Neuronal stem cell (in vitro differentiated cells): ENCODE measurements around the gene GLI3.

Experiments
- DNase-seq: peaks from one replicate; pipeline ENCODE4 v3.0.0-alpha.2; 2013; ENCODE audit warnings: low spot score
- H2AFZ ChIP-seq: one replicate; pipeline ENCODE4 v1.6.1; 2013; ENCODE audit warnings: mild to moderate bottlenecking, low read length, inconsistent platforms
- H2AK5ac ChIP-seq: 2 replicates; pipeline ENCODE4 v1.6.1; 2013; ENCODE audit warnings: low read depth, mild to moderate bottlenecking, inconsistent platforms, low read length, moderate library complexity, mixed read lengths
- H2BK120ac ChIP-seq: 2 replicates; pipeline ENCODE4 v1.6.1; 2013; ENCODE audit warnings: low read depth, mild to moderate bottlenecking, inconsistent platforms, low read length, moderate library complexity, mixed read lengths
- H2BK12ac ChIP-seq: one replicate; pipeline ENCODE4 v1.6.1; 2013; ENCODE audit warnings: low read length, inconsistent platforms
- H2BK15ac ChIP-seq: 2 replicates; pipeline ENCODE4 v1.6.1; 2013; ENCODE audit warnings: mild to moderate bottlenecking, low read length, inconsistent platforms, mixed read lengths
- H2BK5ac ChIP-seq: one replicate; pipeline ENCODE4 v1.6.1; 2013; ENCODE audit warnings: inconsistent platforms, mild to moderate bottlenecking, low read length, moderate library complexity
- H3K14ac ChIP-seq: one replicate; pipeline ENCODE4 v1.6.1; 2013; ENCODE audit warnings: low read length, inconsistent platforms
- H3K18ac ChIP-seq: 2 replicates; pipeline ENCODE4 v1.6.1; 2013; ENCODE audit warnings: low read length, inconsistent platforms
- H3K23ac ChIP-seq: 2 replicates; pipeline ENCODE4 v1.6.1; 2013; ENCODE audit warnings: low read depth, mild to moderate bottlenecking, mixed read lengths, low read length, inconsistent platforms; ENCODE audit not compliant: poor library complexity
- H3K27ac ChIP-seq: replicated peaks from 3 replicates; pipeline ENCODE4 v1.5.1; 2013; ENCODE audit warnings: low read length, inconsistent platforms
- H3K27me3 ChIP-seq, 3 experiments: 2 replicates each; pipeline ENCODE4 v1.6.1; 2013; ENCODE audit warnings: low read length in 3 of 3, mild to moderate bottlenecking in 2 of 3, inconsistent platforms in 1 of 3, low read depth in 1 of 3, mixed read lengths in 1 of 3, moderate library complexity in 1 of 3; ENCODE audit not compliant: control insufficient read depth in 3 of 3, insufficient read depth in 3 of 3
- H3K36me3 ChIP-seq, 2 donors: replicated peaks in 1 of 2; 2 replicates each; pipeline ENCODE4 v1.6.1; 2013; ENCODE audit warnings: low read length in 2 of 2; ENCODE audit not compliant: control insufficient read depth in 2 of 2, insufficient read depth in 2 of 2
- H3K4ac ChIP-seq: 2 replicates; pipeline ENCODE4 v1.6.1; 2013; ENCODE audit warnings: inconsistent platforms, mild to moderate bottlenecking, low read length, moderate library complexity
- H3K4me1 ChIP-seq, 2 donors: 1 replicate in 1 of 2; 2 replicates in 1 of 2; pipeline ENCODE4 v1.6.1; 2013; ENCODE audit warnings: low read length in 2 of 2, low read depth in 1 of 2; ENCODE audit not compliant: control insufficient read depth in 2 of 2, insufficient read depth in 1 of 2
- H3K4me2 ChIP-seq: one replicate; pipeline ENCODE4 v1.6.1; 2013; ENCODE audit warnings: mild to moderate bottlenecking, low read length, inconsistent platforms; ENCODE audit not compliant: insufficient read depth, poor library complexity, severe bottlenecking
- H3K4me3 ChIP-seq, 2 donors: 2 replicates each; pipeline ENCODE4 v1.5.1; 2013; ENCODE audit warnings: low read length in 2 of 2, mild to moderate bottlenecking in 2 of 2, inconsistent platforms in 1 of 2, moderate library complexity in 1 of 2
- H3K79me1 ChIP-seq: one replicate; pipeline ENCODE4 v1.6.1; 2013; ENCODE audit warnings: low read depth, mild to moderate bottlenecking, inconsistent platforms, low read length, moderate library complexity
- H3K9ac ChIP-seq: one replicate; pipeline ENCODE4 v1.6.1; 2013; ENCODE audit warnings: mild to moderate bottlenecking, low read depth, low read length, inconsistent platforms; ENCODE audit not compliant: poor library complexity
- H3K9me3 ChIP-seq, 2 donors: replicated peaks in 1 of 2; 2 replicates each; pipeline versions ENCODE3 to v1.6.1; 2013; ENCODE audit warnings: low read length in 2 of 2, mild to moderate bottlenecking in 2 of 2, inconsistent platforms in 1 of 2, low read depth in 1 of 2, mixed read lengths in 1 of 2, moderate library complexity in 1 of 2; ENCODE audit not compliant: control insufficient read depth in 2 of 2, insufficient read depth in 1 of 2
- H4K8ac ChIP-seq: one replicate; pipeline ENCODE4 v1.6.1; 2013; ENCODE audit warnings: low read depth, mild to moderate bottlenecking, inconsistent platforms, low read length, moderate library complexity
- H4K91ac ChIP-seq: one replicate; pipeline ENCODE4 v1.6.1; 2013; ENCODE audit warnings: low read length, low read depth, mild to moderate bottlenecking, inconsistent platforms; ENCODE audit not compliant: poor library complexity
- WGBS, 2 donors: extraction: QIAGEN DNeasy Blood & Tissue Kit; methylation state at CpG; one replicate each; pipeline ENCODE4 v1.1.7; 2013; ENCODE audit warnings: missing lambda C conversion rate in 2 of 2, mixed read lengths in 1 of 2; ENCODE audit not compliant: insufficient read length in 2 of 2, insufficient replicate concordance in 1 of 2; ENCODE audit errors: extremely low coverage in 2 of 2; 5-methylcytosine and 5-hydroxymethylcytosine counted together

Gene GLI3

DNA sequence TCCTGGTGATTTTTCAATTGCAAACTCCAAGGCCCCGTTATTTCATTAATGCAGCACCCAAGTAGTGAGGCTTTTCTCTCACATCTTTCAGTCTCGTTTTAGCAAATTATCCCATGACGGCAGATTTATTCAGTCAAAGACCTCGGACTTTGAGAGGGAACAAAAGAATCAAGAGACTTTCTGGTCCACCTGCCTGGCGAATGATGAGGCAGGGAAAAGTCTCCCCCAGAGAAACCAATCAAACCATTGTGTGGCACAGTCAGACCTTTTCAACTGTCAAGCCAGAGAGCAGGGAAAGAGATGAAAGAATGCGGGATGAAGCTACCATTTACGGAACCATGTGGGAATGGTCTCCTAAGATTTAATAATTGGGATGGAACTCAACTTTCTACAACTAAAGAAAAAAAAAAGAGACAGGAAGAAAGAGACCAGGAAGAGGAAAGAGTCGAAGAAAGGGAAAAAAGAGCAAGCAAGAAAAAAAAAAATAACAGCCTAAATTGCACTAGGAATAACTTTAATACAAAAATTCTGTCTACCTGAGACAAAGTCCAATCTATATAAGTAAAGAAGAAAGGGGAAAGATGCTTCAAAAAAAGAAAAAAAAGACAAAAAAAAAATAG, 22.8 kb downstream of the GLI3 start:
- no CpG with 5 or more reads among the region's 8 CpGs for WGBS, 2 donors
- Histone ChIP-seq H4K8ac (no peak overlapping the region), H3K4me3 (no peak overlapping the region), H2BK12ac (no peak overlapping the region), H3K9me3 (no peaks in the 10 kb centered on the region), H3K4me1 (peaks cover 27 to 28% of the 10 kb centered on the region in 2 donors), H4K91ac (no peak overlapping the region), H3K4me2 (no peak overlapping the region), H2BK120ac (no peak overlapping the region), H2AFZ (no peak overlapping the region), H2AK5ac (no peak overlapping the region), H3K23ac (no peak overlapping the region), H3K36me3 (peaks cover 4 to 85% of the 10 kb centered on the region in 2 donors), H3K9ac (no peak overlapping the region), H2BK5ac (no peak overlapping the region), H3K4ac (no peak overlapping the region), H3K79me1 (no peaks in the 10 kb centered on the region), H2BK15ac (no peak overlapping the region), H3K27ac (peak overlapping the region; percentile 96), H3K27me3 (no peaks in the 10 kb centered on the region), H3K14ac (no peak overlapping the region), H3K18ac (no peak overlapping the region)
- peak; percentile 65 for DNase-seq

DNA sequence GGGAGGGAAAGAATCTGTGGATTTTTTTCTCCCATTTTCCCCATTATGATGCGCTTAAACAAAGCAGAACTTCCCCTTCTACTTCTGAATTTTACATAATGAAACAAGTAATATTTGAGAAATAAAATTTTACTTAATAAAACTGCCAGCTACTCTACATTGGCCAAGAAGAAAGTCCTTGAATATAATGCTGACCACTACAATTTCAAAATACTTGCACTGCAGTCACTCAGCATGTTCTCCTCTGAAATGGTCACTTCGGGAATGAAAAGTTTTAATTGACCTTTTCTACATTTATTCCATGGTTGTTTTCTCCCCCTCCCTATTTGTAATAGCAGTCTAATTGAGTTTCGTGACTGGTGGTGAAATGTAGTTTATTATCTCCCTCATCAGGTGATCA, 23.9 kb downstream of the GLI3 start:
- no peak for DNase-seq
- Histone ChIP-seq H3K4me1 (peaks cover 27 to 28% of the 10 kb centered on the region in 2 donors), H3K4me2 (no peak overlapping the region), H3K14ac (no peak overlapping the region), H2AK5ac (no peak overlapping the region), H2AFZ (no peak overlapping the region), H3K36me3 (peaks cover 4 to 85% of the 10 kb centered on the region in 2 donors), H4K8ac (no peak overlapping the region), H2BK12ac (no peak overlapping the region), H3K79me1 (no peaks in the 10 kb centered on the region), H3K27ac (peak overlapping the region; percentile 96), H4K91ac (no peak overlapping the region), H2BK5ac (no peak overlapping the region), H3K23ac (no peak overlapping the region), H2BK15ac (no peak overlapping the region), H2BK120ac (no peak overlapping the region), H3K9me3 (no peaks in the 10 kb centered on the region), H3K27me3 (no peaks in the 10 kb centered on the region), H3K4ac (no peak overlapping the region), H3K9ac (no peak overlapping the region), H3K4me3 (no peak overlapping the region), H3K18ac (no peak overlapping the region)
- no CpG with 5 or more reads among the region's 3 CpGs for WGBS, 2 donors

DNA sequence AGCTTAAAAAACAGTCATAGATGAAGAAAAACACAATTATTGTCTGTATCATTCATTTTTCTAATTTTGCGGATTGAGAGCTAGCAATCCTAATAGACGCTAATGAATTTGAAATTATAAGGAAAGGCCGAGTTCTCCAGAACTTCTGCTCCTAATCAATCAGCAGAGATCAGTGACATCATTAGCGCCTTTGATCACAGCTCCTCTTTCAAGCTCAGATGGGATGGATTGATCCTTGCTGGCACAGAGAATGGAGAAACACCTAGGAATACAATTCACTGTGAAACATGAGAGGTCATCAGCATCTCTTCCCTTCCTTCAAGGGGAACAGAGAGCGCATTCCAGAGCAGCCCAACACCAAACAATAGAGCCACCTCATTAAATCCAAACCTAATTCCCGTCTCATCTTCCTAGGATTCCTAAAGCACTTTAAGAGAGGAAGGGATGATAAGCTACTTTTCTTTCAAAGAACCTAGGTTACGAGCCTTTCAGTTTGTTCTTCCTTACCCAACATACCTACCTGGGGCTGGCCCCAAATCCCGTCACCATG, 24.4 kb downstream of the GLI3 start:
- no peak overlapping the region for H2BK12ac ChIP-seq
- no peak overlapping the region for H3K9ac ChIP-seq
- no peak overlapping the region for H3K4me3 ChIP-seq
- H3K36me3 ChIP-seq, result peaks cover 4 to 85% of the 10 kb centered on the region in 2 donors
- H3K18ac ChIP-seq, result no peak overlapping the region
- H3K4me2 ChIP-seq, result no peak overlapping the region
- no peak overlapping the region for H2AFZ ChIP-seq
- no peak overlapping the region for H4K91ac ChIP-seq
- H2BK5ac ChIP-seq, result no peak overlapping the region
- no peaks in the 10 kb centered on the region for H3K27me3 ChIP-seq
- WGBS, 2 donors, result no CpG with 5 or more reads among the region's 8 CpGs
- H2BK120ac ChIP-seq, result no peak overlapping the region
- peaks cover 24 to 27% of the 10 kb centered on the region in 2 donors for H3K4me1 ChIP-seq
- peak; percentile 75 for DNase-seq
- no peak overlapping the region for H3K14ac ChIP-seq
- H4K8ac ChIP-seq, result no peak overlapping the region
- no peaks in the 10 kb centered on the region for H3K79me1 ChIP-seq
- H3K9me3 ChIP-seq, result no peaks in the 10 kb centered on the region
- H3K4ac ChIP-seq, result no peak overlapping the region
- peak overlapping the region; percentile 96 for H3K27ac ChIP-seq
- H3K23ac ChIP-seq, result no peak overlapping the region
- no peak overlapping the region for H2BK15ac ChIP-seq
- no peak overlapping the region for H2AK5ac ChIP-seq

DNA sequence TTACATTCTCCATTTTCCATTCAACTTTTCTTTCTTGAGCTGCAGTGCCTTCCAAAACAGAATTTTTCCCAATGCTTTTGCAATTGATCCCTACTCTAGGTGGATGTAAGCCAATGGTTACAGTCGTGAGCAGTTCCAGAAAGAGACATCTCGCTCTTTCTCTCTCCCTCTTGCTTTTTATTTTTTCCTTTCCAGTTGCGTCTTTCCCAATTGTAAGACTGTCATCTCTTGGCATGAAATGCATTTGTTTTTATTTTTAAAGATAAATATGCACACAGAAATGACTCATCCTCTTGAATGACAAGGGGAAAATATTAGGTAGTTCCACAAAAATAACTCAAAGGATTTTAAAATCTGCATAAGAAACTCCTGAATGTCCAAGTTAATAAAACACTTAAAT, 25.1 kb downstream of the GLI3 start:
- H4K8ac ChIP-seq, result no peak overlapping the region
- no peak overlapping the region for H3K27ac ChIP-seq
- H2BK120ac ChIP-seq, result no peak overlapping the region
- H4K91ac ChIP-seq, result no peak overlapping the region
- peaks cover 0 to 2% of the 10 kb centered on the region in 2 donors for H3K9me3 ChIP-seq
- no peak overlapping the region for H2AK5ac ChIP-seq
- no peak overlapping the region for H3K23ac ChIP-seq
- H3K79me1 ChIP-seq, result peaks cover 2% of the 10 kb centered on the region
- no peak overlapping the region for H3K4me2 ChIP-seq
- H2BK5ac ChIP-seq, result no peak overlapping the region
- no peak overlapping the region for H2BK15ac ChIP-seq
- H3K4me3 ChIP-seq, result no peak overlapping the region
- H3K27me3 ChIP-seq, result no peaks in the 10 kb centered on the region
- peaks cover 22 to 25% of the 10 kb centered on the region in 2 donors for H3K4me1 ChIP-seq
- no peak overlapping the region for H3K9ac ChIP-seq
- no peak overlapping the region for H3K14ac ChIP-seq
- H3K4ac ChIP-seq, result no peak overlapping the region
- WGBS, 2 donors, result no CpG with 5 or more reads among the region's 3 CpGs
- H3K18ac ChIP-seq, result no peak overlapping the region
- H3K36me3 ChIP-seq, result peaks cover 4 to 85% of the 10 kb centered on the region in 2 donors
- H2BK12ac ChIP-seq, result no peak overlapping the region
- DNase-seq, result no peak
- no peak overlapping the region for H2AFZ ChIP-seq
